ENCODE results near the gene MRNIP.

DNA sequence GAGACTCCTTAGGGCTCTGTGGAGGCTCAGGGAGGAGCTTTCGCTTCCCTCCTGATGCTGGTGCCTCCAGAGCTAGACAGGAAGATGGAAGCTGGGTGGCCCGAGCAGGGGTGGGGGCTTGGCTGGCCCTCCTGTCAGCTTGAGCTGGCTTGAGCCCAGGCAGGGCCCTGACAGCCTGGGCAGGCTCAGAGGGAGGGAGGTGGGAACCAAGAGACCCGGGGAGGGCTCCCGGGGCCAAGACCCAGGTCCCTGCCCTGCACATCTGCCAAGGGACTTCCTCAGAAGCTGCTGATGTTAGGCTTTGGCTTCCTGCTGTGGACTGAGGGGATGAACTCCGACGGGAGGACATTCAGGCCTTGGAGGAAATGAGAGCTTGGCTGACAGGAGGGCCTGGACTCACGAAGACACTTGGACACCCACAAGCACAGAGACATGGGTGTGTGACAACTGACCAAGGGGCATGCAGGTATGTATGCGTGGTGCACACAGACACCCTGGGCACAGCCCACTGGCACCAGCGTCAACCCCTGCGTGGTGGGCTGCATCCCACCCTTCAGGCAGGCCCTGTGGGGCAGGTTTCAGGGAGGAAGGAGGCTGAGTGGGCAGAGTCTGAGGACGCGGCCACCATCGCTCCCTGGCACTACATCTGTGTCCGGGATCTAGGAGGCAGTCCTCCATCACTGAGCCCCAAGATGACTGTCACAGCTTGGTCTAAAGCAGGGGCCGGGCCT, 66.6 kb downstream of the MRNIP start:
- TF ChIP-seq, protein P1, sequence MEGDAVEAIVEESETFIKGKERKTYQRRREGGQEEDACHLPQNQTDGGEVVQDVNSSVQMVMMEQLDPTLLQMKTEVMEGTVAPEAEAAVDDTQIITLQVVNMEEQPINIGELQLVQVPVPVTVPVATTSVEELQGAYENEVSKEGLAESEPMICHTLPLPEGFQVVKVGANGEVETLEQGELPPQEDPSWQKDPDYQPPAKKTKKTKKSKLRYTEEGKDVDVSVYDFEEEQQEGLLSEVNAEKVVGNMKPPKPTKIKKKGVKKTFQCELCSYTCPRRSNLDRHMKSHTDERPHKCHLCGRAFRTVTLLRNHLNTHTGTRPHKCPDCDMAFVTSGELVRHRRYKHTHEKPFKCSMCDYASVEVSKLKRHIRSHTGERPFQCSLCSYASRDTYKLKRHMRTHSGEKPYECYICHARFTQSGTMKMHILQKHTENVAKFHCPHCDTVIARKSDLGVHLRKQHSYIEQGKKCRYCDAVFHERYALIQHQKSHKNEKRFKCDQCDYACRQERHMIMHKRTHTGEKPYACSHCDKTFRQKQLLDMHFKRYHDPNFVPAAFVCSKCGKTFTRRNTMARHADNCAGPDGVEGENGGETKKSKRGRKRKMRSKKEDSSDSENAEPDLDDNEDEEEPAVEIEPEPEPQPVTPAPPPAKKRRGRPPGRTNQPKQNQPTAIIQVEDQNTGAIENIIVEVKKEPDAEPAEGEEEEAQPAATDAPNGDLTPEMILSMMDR (IDR thresholded peaks at IDR 0.05): no peak
- no peak for TF ChIP-seq POLR2A (IDR thresholded peaks at IDR 0.05)
